Glutamatergic neuron (in vitro differentiated cells): ENCODE data around the gene IFFO2. TPM values are rescaled to one million over a fixed set of nuclear protein-coding genes. Genes with fewer than 3 reads are reported as not detected.
"Not testable (repeated sequence)": the region's sequence is repeated elsewhere in the genome, so short reads cannot be mapped to it uniquely, and the experiment has no call there.

Source experiments
- DNase-seq: peaks from one replicate; pipeline ENCODE4 v3.0.0; 2022
- H3K27ac Mint-ChIP-seq: one replicate; pipeline ENCODE4 v1.8.0; 2020; ENCODE audit warnings: mild to moderate bottlenecking, mixed read lengths, inconsistent platforms; ENCODE audit not compliant: unreplicated experiment
- H3K27me3 Mint-ChIP-seq: one replicate; pipeline ENCODE4 v1.8.0; 2020; ENCODE audit warnings: mild to moderate bottlenecking, moderate library complexity, mixed read lengths, inconsistent platforms; ENCODE audit not compliant: unreplicated experiment
- H3K36me3 Mint-ChIP-seq: one replicate; pipeline ENCODE4 v1.8.0; 2020; ENCODE audit warnings: mild to moderate bottlenecking, mixed read lengths, inconsistent platforms; ENCODE audit not compliant: unreplicated experiment
- H3K4me1 Mint-ChIP-seq: one replicate; pipeline ENCODE4 v1.8.0; 2020; ENCODE audit warnings: mild to moderate bottlenecking, low read depth, mixed read lengths, inconsistent platforms; ENCODE audit not compliant: unreplicated experiment
- H3K4me3 Mint-ChIP-seq: one replicate; pipeline ENCODE4 v1.8.0; 2020; ENCODE audit warnings: mild to moderate bottlenecking, mixed read lengths, inconsistent platforms; ENCODE audit not compliant: unreplicated experiment
- H3K9me3 Mint-ChIP-seq: one replicate; pipeline ENCODE4 v1.8.0; 2020; ENCODE audit warnings: mild to moderate bottlenecking, moderate library complexity, mixed read lengths, inconsistent platforms; ENCODE audit not compliant: unreplicated experiment
- CTCF ChIP-seq: fragments of 200-600 bp; sonication (generic); IDR thresholded peaks from one replicate; pipeline ENCODE4 v1.5.0; 2021; ENCODE audit not compliant: partially characterized antibody, unreplicated experiment
- total RNA-seq: library from RNA; stranded (reverse); fragmentation: NEBNext Ultra II Directional; extraction: Animal tissue kit (Norgen Biotek cat#: 25700); gene quantifications from one replicate; pipeline ENCODE4 v1.2.1, GENCODE V29; 2021; ENCODE audit not compliant: unreplicated experiment

IFFO2 gene
- total RNA-seq, 1 donor from 2014 or later = 107 TPM

- Mint-ChIP-seq H3K9me3 (peaks cover 1% of the 10 kb centered on the region), H3K4me1 (no peaks in the 10 kb centered on the region), H3K4me3 (no peak overlapping the region), H3K27ac (no peak overlapping the region), H3K27me3 (no peaks in the 10 kb centered on the region), H3K36me3 (no peaks in the 10 kb centered on the region)
- no peak for TF ChIP-seq CTCF
- DNase-seq = no peak
Measured at GRCh38 chr1:18870957-18871356, 85.5 kb downstream of the IFFO2 start.

GRCh38 chr1:18870595-18870865 lies 85.9 kb downstream of the IFFO2 start:
- H3K4me1 Mint-ChIP-seq, H3K27ac Mint-ChIP-seq, H3K9me3 Mint-ChIP-seq, DNase-seq, H3K27me3 Mint-ChIP-seq, H3K4me3 Mint-ChIP-seq, H3K36me3 Mint-ChIP-seq: not testable (repeated sequence)

GRCh38 chr1:18869847-18870594 lies 86.5 kb downstream of the IFFO2 start:
- no peak overlapping the region for H3K27ac Mint-ChIP-seq
- peaks cover 1% of the 10 kb centered on the region for H3K9me3 Mint-ChIP-seq
- H3K4me1 Mint-ChIP-seq = no peaks in the 10 kb centered on the region
- no peaks in the 10 kb centered on the region for H3K27me3 Mint-ChIP-seq
- DNase-seq = no peak
- TF ChIP-seq CTCF = no peak
- no peak overlapping the region for H3K4me3 Mint-ChIP-seq
- no peaks in the 10 kb centered on the region for H3K36me3 Mint-ChIP-seq

GRCh38 chr1:18868801-18869424 lies 87.6 kb downstream of the IFFO2 start:
- Mint-ChIP-seq H3K4me3 (no peak overlapping the region), H3K4me1 (no peaks in the 10 kb centered on the region), H3K27me3 (no peaks in the 10 kb centered on the region), H3K27ac (no peak overlapping the region), H3K36me3 (no peaks in the 10 kb centered on the region), H3K9me3 (peaks cover 1% of the 10 kb centered on the region)
- DNase-seq = no peak
- TF ChIP-seq CTCF = no peak

GRCh38 chr1:18868354-18868753 lies 88.1 kb downstream of the IFFO2 start:
- Mint-ChIP-seq H3K9me3 (peaks cover 1% of the 10 kb centered on the region), H3K36me3 (no peaks in the 10 kb centered on the region)

More at GRCh38 chr1:18868354-18868753, 88.1 kb downstream of the IFFO2 start:
- H3K27me3 Mint-ChIP-seq = no peaks in the 10 kb centered on the region
- H3K27ac Mint-ChIP-seq = no peak overlapping the region
- H3K4me3 Mint-ChIP-seq = no peak overlapping the region
- TF ChIP-seq CTCF = no peak
- no peaks in the 10 kb centered on the region for H3K4me1 Mint-ChIP-seq
- no peak for DNase-seq
